ENCODE data around the gene TCF7L2.

Gene TCF7L2

GRCh38 chr10:113139699-113140098 lies 189.7 kb downstream of the TCF7L2 start:
- no peaks in the 10 kb centered on the region for H3K27me3 Mint-ChIP-seq (ENCODE audit: low read depth)
- no peaks in the 10 kb centered on the region for H3K9me3 Mint-ChIP-seq
- no peak overlapping the region for H3K4me3 Mint-ChIP-seq
- H3K4me1 Mint-ChIP-seq, result peaks cover 14% of the 10 kb centered on the region
- TF ChIP-seq, protein P1, sequence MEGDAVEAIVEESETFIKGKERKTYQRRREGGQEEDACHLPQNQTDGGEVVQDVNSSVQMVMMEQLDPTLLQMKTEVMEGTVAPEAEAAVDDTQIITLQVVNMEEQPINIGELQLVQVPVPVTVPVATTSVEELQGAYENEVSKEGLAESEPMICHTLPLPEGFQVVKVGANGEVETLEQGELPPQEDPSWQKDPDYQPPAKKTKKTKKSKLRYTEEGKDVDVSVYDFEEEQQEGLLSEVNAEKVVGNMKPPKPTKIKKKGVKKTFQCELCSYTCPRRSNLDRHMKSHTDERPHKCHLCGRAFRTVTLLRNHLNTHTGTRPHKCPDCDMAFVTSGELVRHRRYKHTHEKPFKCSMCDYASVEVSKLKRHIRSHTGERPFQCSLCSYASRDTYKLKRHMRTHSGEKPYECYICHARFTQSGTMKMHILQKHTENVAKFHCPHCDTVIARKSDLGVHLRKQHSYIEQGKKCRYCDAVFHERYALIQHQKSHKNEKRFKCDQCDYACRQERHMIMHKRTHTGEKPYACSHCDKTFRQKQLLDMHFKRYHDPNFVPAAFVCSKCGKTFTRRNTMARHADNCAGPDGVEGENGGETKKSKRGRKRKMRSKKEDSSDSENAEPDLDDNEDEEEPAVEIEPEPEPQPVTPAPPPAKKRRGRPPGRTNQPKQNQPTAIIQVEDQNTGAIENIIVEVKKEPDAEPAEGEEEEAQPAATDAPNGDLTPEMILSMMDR (IDR thresholded peaks at IDR 0.05; ENCODE audit: unreplicated experiment in 3 of 3), result peak; percentile 15 to 48 (median 17)
- H3K36me3 Mint-ChIP-seq (ENCODE audit: low read depth), result peaks cover 48% of the 10 kb centered on the region
- peak overlapping the region in 1 of 3 experiments; percentile 2 for H3K27ac Mint-ChIP-seq

DNA sequence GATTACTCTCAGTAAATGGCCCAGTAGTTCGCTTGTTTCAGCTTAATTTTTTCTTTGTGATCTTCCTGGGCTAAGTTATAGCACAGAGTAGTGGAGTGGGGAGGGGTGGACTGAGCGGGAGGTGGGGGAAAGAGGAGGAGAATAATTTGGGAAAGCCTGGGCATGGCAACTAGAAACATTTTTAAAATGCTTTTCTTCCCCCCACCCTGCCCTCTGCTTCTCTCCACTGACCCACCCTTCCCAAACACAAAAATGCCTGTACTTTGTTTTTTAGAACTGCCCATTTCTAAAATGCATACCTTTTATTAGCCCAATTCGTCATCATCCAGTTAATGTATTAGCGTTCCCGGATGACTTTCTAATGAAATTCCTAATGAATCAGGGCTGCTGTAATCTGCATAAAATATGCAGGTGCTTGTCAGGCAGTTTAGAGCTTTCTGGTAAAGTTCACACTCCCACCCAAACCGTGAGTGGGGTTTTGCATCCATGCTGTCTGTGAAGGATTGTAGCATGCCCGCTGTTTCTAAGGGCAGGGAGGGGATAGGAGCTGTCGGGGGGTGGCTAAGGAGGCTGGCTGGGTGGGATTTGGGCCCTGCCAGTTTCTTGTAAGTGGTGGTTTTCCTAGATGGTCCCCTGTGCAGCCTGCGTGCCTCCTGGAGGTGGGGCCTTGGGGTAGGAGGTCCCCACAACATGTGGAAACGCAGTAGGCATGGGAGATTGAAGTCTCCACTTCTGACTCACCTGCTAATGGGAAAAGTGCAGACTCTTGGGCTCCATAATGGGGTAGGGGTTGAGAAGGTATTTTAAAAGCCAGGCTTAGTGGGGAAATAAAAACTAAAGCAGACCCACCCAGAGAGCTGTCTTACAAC lies 190.3 kb downstream of the TCF7L2 start:
- Mint-ChIP-seq H3K27me3 (ENCODE audit: low read depth) (no peaks in the 10 kb centered on the region), H3K27ac (peak overlapping the region in 2 of 3 experiments; percentile 2 to 52), H3K36me3 (ENCODE audit: low read depth) (peaks cover 54% of the 10 kb centered on the region), H3K4me1 (peaks cover 14% of the 10 kb centered on the region), H3K9me3 (no peaks in the 10 kb centered on the region), H3K4me3 (no peak overlapping the region)
- TF ChIP-seq, protein P1 (IDR thresholded peaks at IDR 0.05; ENCODE audit: unreplicated experiment in 3 of 3), result no peak

GRCh38 chr10:113142601-113143362 lies 192.7 kb downstream of the TCF7L2 start:
- no peaks in the 10 kb centered on the region for H3K27me3 Mint-ChIP-seq (ENCODE audit: low read depth)
- H3K4me3 Mint-ChIP-seq, result no peak overlapping the region
- H3K27ac Mint-ChIP-seq, result peak overlapping the region in 2 of 3 experiments; percentile 21 to 43
- peaks cover 60% of the 10 kb centered on the region for H3K36me3 Mint-ChIP-seq (ENCODE audit: low read depth)
- peaks cover 14% of the 10 kb centered on the region for H3K4me1 Mint-ChIP-seq
- H3K9me3 Mint-ChIP-seq, result no peaks in the 10 kb centered on the region
- TF ChIP-seq, protein P1 (IDR thresholded peaks at IDR 0.05; ENCODE audit: unreplicated experiment in 3 of 3), result no peak

- Mint-ChIP-seq H3K4me3 (no peak overlapping the region), H3K36me3 (ENCODE audit: low read depth) (peaks cover 75% of the 10 kb centered on the region), H3K27me3 (ENCODE audit: low read depth) (no peaks in the 10 kb centered on the region)
Observed at GRCh38 chr10:113144576-113144975, 194.5 kb downstream of the TCF7L2 start.

DNA sequence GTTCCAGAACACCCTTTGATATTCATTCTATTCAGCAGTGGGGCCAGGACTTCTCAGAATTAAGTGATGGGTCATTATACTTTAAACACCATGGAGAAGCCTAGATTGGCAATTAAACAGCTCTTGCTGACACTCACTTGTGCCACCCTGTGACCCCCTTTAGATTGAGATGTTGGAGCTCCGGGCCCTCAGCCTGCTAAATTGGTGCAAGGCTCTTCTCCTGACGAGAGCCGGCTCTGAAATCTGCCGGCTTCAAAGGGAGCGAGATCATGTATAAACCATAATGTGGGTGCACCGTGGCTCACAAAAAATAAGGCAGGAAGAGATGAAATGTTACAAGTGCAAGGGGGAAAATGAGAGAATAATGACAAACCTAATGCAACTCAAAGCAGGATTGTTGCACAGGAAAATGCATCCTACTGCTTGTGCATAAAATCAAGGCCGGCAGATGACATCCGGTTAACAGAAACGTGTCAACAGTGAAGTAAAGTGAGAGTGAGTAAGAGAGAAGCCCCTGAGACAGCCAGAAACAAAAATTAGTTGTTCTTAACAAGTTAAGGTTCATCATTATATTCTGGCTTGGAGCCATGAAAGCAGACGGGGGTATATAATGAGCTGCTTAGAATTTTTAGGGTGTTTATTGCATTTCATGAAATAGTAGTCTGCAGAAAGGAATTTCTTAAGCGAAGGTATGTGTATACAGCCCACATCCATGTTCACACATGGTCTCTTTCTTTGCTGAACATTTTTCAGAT lies 198.2 kb downstream of the TCF7L2 start:
- H3K36me3 Mint-ChIP-seq (ENCODE audit: low read depth), result peaks cover 91% of the 10 kb centered on the region
- TF ChIP-seq, protein P1 (IDR thresholded peaks at IDR 0.05; ENCODE audit: unreplicated experiment in 3 of 3), result no peak
- no peaks in the 10 kb centered on the region for H3K27me3 Mint-ChIP-seq (ENCODE audit: low read depth)
- no peaks in the 10 kb centered on the region for H3K9me3 Mint-ChIP-seq
- H3K4me1 Mint-ChIP-seq, result no peaks in the 10 kb centered on the region
- no peak overlapping the region for H3K27ac Mint-ChIP-seq
- no peak overlapping the region for H3K4me3 Mint-ChIP-seq

More at GRCh38 chr10:113144576-113144975, 194.5 kb downstream of the TCF7L2 start:
- H3K9me3 Mint-ChIP-seq, result no peaks in the 10 kb centered on the region
- TF ChIP-seq, protein P1 (IDR thresholded peaks at IDR 0.05; ENCODE audit: unreplicated experiment in 3 of 3), result no peak
- peaks cover 14% of the 10 kb centered on the region for H3K4me1 Mint-ChIP-seq
- H3K27ac Mint-ChIP-seq, result no peak overlapping the region

Data from nephron (organoid).